Measurements from ENCODE around the gene ERC2. TPM values are rescaled to one million over a fixed set of nuclear protein-coding genes. Genes with fewer than 3 reads are reported as not detected.

Gene ERC2
- total RNA-seq, 1 donor from 2014 or later = 0.11 TPM

DNA sequence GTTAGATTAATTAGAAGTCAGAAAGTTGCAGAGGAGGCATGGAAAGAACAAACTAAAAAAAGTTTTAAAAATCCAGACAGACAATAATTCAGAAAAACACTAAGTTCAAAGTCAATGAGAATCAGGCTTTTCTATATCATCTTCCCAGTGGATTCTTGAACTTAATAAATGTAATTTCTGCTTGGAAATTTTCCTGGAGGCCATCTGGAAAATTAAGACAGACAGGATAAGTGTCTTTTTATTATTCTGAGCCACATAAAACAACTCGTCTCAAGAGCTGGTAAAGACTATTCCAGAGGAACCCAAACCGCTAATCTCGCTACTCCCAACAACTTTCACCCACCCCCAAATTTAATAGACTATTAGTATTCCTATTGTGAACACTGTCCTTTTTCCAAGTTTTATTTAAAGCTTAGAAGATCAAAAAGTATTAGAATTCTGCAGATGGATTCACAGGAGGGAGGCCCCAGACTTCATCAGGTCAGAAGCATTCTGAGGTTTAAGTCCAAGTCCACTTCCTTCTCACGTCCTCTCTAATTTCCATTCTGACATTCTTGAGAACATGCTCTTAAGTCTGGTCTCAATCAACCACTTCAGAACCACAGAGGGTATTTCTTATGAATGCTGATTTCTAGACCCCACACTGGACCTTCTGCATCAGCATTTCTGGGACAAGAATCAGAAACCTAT, 61.3 kb downstream of the ERC2 start:
- DNase-seq (ENCODE audit: low spot score in 2 of 2) = no peak
- Histone ChIP-seq H3K9me3 (no peaks in the 10 kb centered on the region), H3K27me3 (no peaks in the 10 kb centered on the region), H3K36me3 (no peaks in the 10 kb centered on the region), H3K27ac (no peak overlapping the region), H3K4me1 (no peaks in the 10 kb centered on the region), H3K4me3 (no peak overlapping the region)
- intact Hi-C loops (cut with DNase I) = no loop called here
- TF ChIP-seq, protein P1, sequence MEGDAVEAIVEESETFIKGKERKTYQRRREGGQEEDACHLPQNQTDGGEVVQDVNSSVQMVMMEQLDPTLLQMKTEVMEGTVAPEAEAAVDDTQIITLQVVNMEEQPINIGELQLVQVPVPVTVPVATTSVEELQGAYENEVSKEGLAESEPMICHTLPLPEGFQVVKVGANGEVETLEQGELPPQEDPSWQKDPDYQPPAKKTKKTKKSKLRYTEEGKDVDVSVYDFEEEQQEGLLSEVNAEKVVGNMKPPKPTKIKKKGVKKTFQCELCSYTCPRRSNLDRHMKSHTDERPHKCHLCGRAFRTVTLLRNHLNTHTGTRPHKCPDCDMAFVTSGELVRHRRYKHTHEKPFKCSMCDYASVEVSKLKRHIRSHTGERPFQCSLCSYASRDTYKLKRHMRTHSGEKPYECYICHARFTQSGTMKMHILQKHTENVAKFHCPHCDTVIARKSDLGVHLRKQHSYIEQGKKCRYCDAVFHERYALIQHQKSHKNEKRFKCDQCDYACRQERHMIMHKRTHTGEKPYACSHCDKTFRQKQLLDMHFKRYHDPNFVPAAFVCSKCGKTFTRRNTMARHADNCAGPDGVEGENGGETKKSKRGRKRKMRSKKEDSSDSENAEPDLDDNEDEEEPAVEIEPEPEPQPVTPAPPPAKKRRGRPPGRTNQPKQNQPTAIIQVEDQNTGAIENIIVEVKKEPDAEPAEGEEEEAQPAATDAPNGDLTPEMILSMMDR (IDR thresholded peaks at IDR 0.05) = no peak

DNA sequence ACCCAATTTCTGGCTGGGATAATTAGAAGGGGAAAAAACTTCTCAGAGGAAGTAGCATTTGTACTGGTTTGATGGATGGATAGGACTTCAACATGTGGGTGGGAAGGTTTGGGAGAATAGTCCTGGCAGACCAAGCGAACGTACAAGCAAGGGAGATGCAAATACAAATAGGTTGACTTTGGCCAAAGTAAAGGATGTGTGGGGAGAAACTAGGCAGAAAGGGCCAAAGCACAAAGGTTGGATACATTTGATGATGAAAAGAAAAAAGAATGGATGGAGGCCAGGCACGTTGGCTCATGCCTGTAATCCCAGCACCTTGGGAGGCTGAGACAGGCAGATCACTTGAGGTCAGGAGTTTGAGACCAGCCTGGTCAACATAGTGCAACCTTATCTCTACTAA, 63.4 kb downstream of the ERC2 start:
- Histone ChIP-seq H3K4me3 (no peak overlapping the region), H3K36me3 (no peaks in the 10 kb centered on the region), H3K9me3 (no peaks in the 10 kb centered on the region), H3K27ac (no peak overlapping the region), H3K4me1 (no peaks in the 10 kb centered on the region), H3K27me3 (no peaks in the 10 kb centered on the region)
- intact Hi-C loops (cut with DNase I) = no loop called here
- DNase-seq (ENCODE audit: low spot score in 2 of 2) = no peak
- TF ChIP-seq, protein P1 (IDR thresholded peaks at IDR 0.05) = no peak

DNA sequence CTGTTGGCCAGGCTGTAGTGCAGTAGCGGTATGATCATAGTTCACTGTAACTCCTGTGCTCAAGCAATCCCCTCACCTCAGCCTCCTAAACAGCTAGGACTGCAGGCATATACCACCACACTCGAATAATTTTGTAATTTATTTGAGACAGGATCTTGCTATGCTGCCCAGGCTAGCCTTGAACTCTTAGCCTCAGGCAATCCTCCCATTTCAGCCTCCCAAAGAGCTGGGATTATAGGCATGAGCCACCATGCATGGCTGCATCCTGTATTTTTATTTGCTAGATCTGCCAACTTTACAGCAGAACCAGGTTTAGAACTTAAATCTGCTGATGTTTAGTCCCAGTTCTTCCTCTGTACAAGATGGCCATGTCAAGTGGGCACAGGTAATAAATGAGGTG, 69.6 kb downstream of the ERC2 start:
- DNase-seq (ENCODE audit: low spot score in 2 of 2) = no peak
- Histone ChIP-seq H3K27ac (no peak overlapping the region), H3K9me3 (no peaks in the 10 kb centered on the region), H3K36me3 (no peaks in the 10 kb centered on the region), H3K4me3 (no peak overlapping the region), H3K4me1 (no peaks in the 10 kb centered on the region), H3K27me3 (no peaks in the 10 kb centered on the region)
- intact Hi-C loops (cut with DNase I) = no loop called here
- TF ChIP-seq, protein P1 (IDR thresholded peaks at IDR 0.05) = no peak

DNA sequence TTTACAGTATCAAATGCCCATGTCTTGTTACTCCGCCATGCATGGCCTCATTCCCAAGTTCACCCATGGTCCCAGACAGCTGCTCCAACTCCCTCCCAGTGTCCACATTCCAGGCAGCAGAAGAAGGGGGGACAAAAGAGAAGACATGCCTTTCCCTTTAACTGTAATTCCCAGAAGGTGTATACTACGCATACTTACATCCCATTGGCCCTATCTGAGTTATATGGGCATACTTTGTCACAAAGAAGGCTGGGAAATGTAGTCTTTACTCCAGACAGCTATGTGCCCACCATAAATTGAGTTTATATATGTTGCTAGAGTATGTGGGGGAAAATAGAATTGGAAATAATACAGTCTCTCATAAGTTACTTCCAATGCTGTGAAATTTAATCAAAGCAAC, 70.5 kb downstream of the ERC2 start:
- H3K4me1 ChIP-seq = no peaks in the 10 kb centered on the region
- no peaks in the 10 kb centered on the region for H3K27me3 ChIP-seq
- TF ChIP-seq, protein P1 (IDR thresholded peaks at IDR 0.05) = no peak
- no peaks in the 10 kb centered on the region for H3K9me3 ChIP-seq
- intact Hi-C loops (cut with DNase I) = no loop called here
- H3K27ac ChIP-seq = no peak overlapping the region
- DNase-seq (ENCODE audit: low spot score in 2 of 2) = no peak
- no peak overlapping the region for H3K4me3 ChIP-seq
- no peaks in the 10 kb centered on the region for H3K36me3 ChIP-seq

DNA sequence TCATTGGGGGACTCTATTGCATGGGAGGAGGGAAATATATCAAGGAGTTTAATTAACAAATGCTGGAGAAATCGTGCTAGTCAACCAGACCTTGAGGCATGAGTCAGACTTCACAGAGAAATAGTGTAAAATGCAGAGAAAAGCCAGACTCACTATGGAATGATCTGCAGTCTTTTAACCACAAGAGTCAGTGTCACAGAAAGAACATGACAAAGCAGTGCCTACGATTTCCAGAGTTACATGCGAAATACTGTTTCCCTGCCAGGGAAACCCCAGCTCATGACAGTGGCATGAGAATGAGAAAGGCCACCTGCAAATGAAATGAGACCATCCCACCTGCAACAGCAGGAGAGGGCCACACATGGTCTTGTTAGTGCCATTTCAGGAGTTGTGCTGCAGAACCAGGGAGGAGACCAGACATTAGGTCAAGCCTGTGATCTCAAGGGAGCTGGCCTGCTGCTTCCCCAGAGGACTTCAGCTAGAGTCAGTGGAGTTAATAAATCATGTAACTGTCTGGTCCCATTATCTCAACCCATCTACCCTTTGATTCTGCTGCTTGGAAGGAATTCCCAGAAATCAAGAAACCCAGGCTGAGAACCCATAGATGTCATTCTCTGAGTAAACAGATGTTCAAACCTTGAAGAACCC, 79.0 kb downstream of the ERC2 start:
- Histone ChIP-seq H3K4me1 (no peaks in the 10 kb centered on the region), H3K36me3 (no peaks in the 10 kb centered on the region), H3K9me3 (no peaks in the 10 kb centered on the region), H3K27me3 (no peaks in the 10 kb centered on the region), H3K4me3 (no peak overlapping the region), H3K27ac (no peak overlapping the region)
- DNase-seq (ENCODE audit: low spot score in 2 of 2) = no peak
- TF ChIP-seq, protein P1 (IDR thresholded peaks at IDR 0.05) = no peak
- intact Hi-C loops (cut with DNase I) = no loop called here
